ENCODE measurements around the gene DBT. TPM values are rescaled to one million over a fixed set of nuclear protein-coding genes. Genes with fewer than 3 reads are reported as not detected.

The DBT gene
- total RNA-seq, 4 donors from 2014 or later = 8.1 to 10.7 (median 10.3) TPM

GRCh38 chr1:100178091-100178490, 71.5 kb downstream of the DBT start, which contains the start of gene LRRC39:
Gene LRRC39, minus strand, starts transcription at chr1:100178256. Its CDS starts 9,740 bp downstream, at chr1:100168516.
- TF ChIP-seq CTCF (IDR thresholded peaks at IDR 0.05) (no peak), POLR2A (IDR thresholded peaks at IDR 0.05) (no peak), EP300 (IDR thresholded peaks at IDR 0.05) (no peak)
- Histone ChIP-seq H3K27me3 (no peaks in the 10 kb centered on the region), H3K9me3 (no peaks in the 10 kb centered on the region), H3K4me1 (no peaks in the 10 kb centered on the region), H3K4me3 (no peak within 1 kb of the TSS), H3K27ac (no peak within 1 kb of the TSS), H3K36me3 (peaks cover 0 to 10% (median 0%) of the 10 kb centered on the region in 3 donors)
- WGBS, 2 donors = 49 to 58% methylated on average over 5 of the region's 5 CpGs
- no peak for DNase-seq (ENCODE audit: low spot score in 2 of 2)

DNA sequence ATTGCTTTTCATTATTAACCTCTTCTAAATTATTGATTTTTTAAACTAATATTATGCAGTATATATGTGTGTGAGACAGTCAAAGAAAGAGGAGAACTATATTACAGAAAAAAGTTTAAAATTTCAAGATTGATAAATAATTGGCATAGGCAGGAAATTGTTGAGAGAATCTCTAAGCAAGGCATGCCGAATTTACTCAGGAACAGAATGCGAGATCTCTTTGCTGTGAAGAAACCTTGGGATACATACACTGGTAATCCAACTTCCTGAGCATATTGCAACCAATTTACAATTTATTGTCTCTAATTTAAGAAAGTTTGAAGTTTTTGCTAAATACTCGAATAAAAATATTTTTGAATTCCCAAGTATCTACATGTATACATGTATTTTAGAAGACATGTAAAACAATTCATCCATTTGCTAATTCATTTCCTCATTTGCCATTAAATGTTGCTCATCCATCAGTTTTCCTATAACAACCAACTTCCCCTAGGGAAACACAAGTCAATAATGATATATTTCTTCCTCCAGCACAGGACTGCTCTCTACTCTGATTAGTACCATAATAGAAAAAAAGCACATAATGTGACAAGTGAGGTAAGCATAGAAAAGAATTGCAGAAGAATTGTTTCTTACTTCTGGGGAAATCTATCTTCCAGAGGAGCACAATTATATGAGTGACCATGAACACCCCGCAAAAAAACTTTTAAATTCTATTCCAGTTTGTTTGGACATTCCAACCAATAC, 72.2 kb downstream of the DBT start:
- H3K36me3 ChIP-seq = peaks cover 0 to 4% (median 0%) of the 10 kb centered on the region in 3 donors
- TF ChIP-seq POLR2A (IDR thresholded peaks at IDR 0.05) (no peak), CTCF (IDR thresholded peaks at IDR 0.05) (no peak), EP300 (IDR thresholded peaks at IDR 0.05) (no peak)
- no peaks in the 10 kb centered on the region for H3K9me3 ChIP-seq
- 91 to 92% methylated on average over 4 of the region's 4 CpGs for WGBS, 2 donors
- no peak overlapping the region for H3K27ac ChIP-seq
- DNase-seq (ENCODE audit: low spot score in 2 of 2) = no peak
- H3K4me3 ChIP-seq = no peak overlapping the region
- H3K27me3 ChIP-seq = no peaks in the 10 kb centered on the region
- no peaks in the 10 kb centered on the region for H3K4me1 ChIP-seq

GRCh38 chr1:100168051-100168450, 81.6 kb downstream of the DBT start:
- no peak overlapping the region for H3K4me3 ChIP-seq
- H3K27me3 ChIP-seq = no peaks in the 10 kb centered on the region
- 94 to 97% methylated on average over 2 of the region's 2 CpGs for WGBS, 2 donors
- H3K9me3 ChIP-seq = no peaks in the 10 kb centered on the region
- H3K4me1 ChIP-seq = peaks cover 0 to 9% (median 0%) of the 10 kb centered on the region in 4 donors
- DNase-seq (ENCODE audit: low spot score in 2 of 2) = no peak
- no peaks in the 10 kb centered on the region for H3K36me3 ChIP-seq
- TF ChIP-seq POLR2A (IDR thresholded peaks at IDR 0.05) (no peak), CTCF (IDR thresholded peaks at IDR 0.05) (no peak), EP300 (IDR thresholded peaks at IDR 0.05) (no peak)
- H3K27ac ChIP-seq = no peak overlapping the region

- Histone ChIP-seq H3K4me3 (no peak overlapping the region), H3K27me3 (no peaks in the 10 kb centered on the region), H3K36me3 (no peaks in the 10 kb centered on the region), H3K9me3 (no peaks in the 10 kb centered on the region), H3K27ac (peak overlapping the region in 2 of 4 donors; percentile 34 to 62), H3K4me1 (peaks cover 0 to 9% (median 0%) of the 10 kb centered on the region in 4 donors)
- no peak for DNase-seq (ENCODE audit: low spot score in 2 of 2)
- 76 to 88% methylated on average over 5 of the region's 5 CpGs for WGBS, 2 donors
- TF ChIP-seq POLR2A (IDR thresholded peaks at IDR 0.05) (no peak), CTCF (IDR thresholded peaks at IDR 0.05) (no peak), EP300 (IDR thresholded peaks at IDR 0.05) (no peak)
Observed at GRCh38 chr1:100164702-100165101, 84.9 kb downstream of the DBT start.

GRCh38 chr1:100164216-100164615, 85.4 kb downstream of the DBT start:
- WGBS, 2 donors = 21 to 27% methylated on average over 2 of the region's 2 CpGs
- Histone ChIP-seq H3K9me3 (no peaks in the 10 kb centered on the region), H3K4me3 (no peak overlapping the region), H3K4me1 (peaks cover 0 to 9% (median 0%) of the 10 kb centered on the region in 4 donors), H3K36me3 (no peaks in the 10 kb centered on the region), H3K27me3 (no peaks in the 10 kb centered on the region), H3K27ac (peak overlapping the region in 2 of 4 donors; percentile 34 to 62)
- TF ChIP-seq EP300 (IDR thresholded peaks at IDR 0.05) (no peak), POLR2A (IDR thresholded peaks at IDR 0.05) (no peak), CTCF (IDR thresholded peaks at IDR 0.05) (no peak)
- no peak for DNase-seq (ENCODE audit: low spot score in 2 of 2)

All from tibial nerve (tissue), 4 donors.